ENCODE measurements around the gene DAGLA.
"Not testable (repeated sequence)": the region's sequence is repeated elsewhere in the genome, so short reads cannot be mapped to it uniquely, and the experiment has no call there.

The DAGLA gene

GRCh38 chr11:61655266-61656159 lies 24.7 kb upstream of the DAGLA start:
- H3K4me1 Mint-ChIP-seq (ENCODE audit: low read depth); DNase-seq (ENCODE audit: low spot score); H3K36me3 Mint-ChIP-seq (ENCODE audit: low read depth); H3K27me3 Mint-ChIP-seq (ENCODE audit: low read depth); H3K27ac Mint-ChIP-seq; H3K4me3 Mint-ChIP-seq; H3K9me3 Mint-ChIP-seq: not testable (repeated sequence)

- DNase-seq (ENCODE audit: low spot score): no peak
- peaks cover 6% of the 10 kb centered on the region for H3K27me3 Mint-ChIP-seq (ENCODE audit: low read depth)
- H3K4me3 Mint-ChIP-seq: no peak overlapping the region
- no peaks in the 10 kb centered on the region for H3K4me1 Mint-ChIP-seq (ENCODE audit: low read depth)
- no peak overlapping the region for H3K27ac Mint-ChIP-seq
- H3K36me3 Mint-ChIP-seq (ENCODE audit: low read depth): no peaks in the 10 kb centered on the region
- no peaks in the 10 kb centered on the region for H3K9me3 Mint-ChIP-seq
Observed at GRCh38 chr11:61656347-61657077, 23.7 kb upstream of the DAGLA start.

- Mint-ChIP-seq H3K36me3 (ENCODE audit: low read depth) (no peaks in the 10 kb centered on the region), H3K9me3 (no peaks in the 10 kb centered on the region), H3K27me3 (ENCODE audit: low read depth) (peaks cover 6% of the 10 kb centered on the region), H3K4me1 (ENCODE audit: low read depth) (no peaks in the 10 kb centered on the region), H3K4me3 (no peak overlapping the region), H3K27ac (no peak overlapping the region)
- no peak for DNase-seq (ENCODE audit: low spot score)
Observed at GRCh38 chr11:61657566-61658290, 22.5 kb upstream of the DAGLA start.

GRCh38 chr11:61659413-61660196 lies 20.6 kb upstream of the DAGLA start:
- Mint-ChIP-seq H3K9me3 (no peaks in the 10 kb centered on the region), H3K27ac (no peak overlapping the region), H3K4me3 (no peak overlapping the region), H3K36me3 (ENCODE audit: low read depth) (no peaks in the 10 kb centered on the region), H3K4me1 (ENCODE audit: low read depth) (no peaks in the 10 kb centered on the region), H3K27me3 (ENCODE audit: low read depth) (peaks cover 1% of the 10 kb centered on the region)
- DNase-seq (ENCODE audit: low spot score): no peak

GRCh38 chr11:61660997-61661396 lies 19.2 kb upstream of the DAGLA start:
- not testable (repeated sequence) for H3K9me3 Mint-ChIP-seq; DNase-seq (ENCODE audit: low spot score); H3K4me1 Mint-ChIP-seq (ENCODE audit: low read depth); H3K27ac Mint-ChIP-seq; H3K36me3 Mint-ChIP-seq (ENCODE audit: low read depth); H3K4me3 Mint-ChIP-seq; H3K27me3 Mint-ChIP-seq (ENCODE audit: low read depth)

GRCh38 chr11:61666684-61667297 lies 13.4 kb upstream of the DAGLA start:
- H3K4me1 Mint-ChIP-seq (ENCODE audit: low read depth): no peaks in the 10 kb centered on the region
- H3K27me3 Mint-ChIP-seq (ENCODE audit: low read depth): peaks cover 9% of the 10 kb centered on the region
- H3K27ac Mint-ChIP-seq: no peak overlapping the region
- no peak overlapping the region for H3K4me3 Mint-ChIP-seq
- H3K36me3 Mint-ChIP-seq (ENCODE audit: low read depth): no peaks in the 10 kb centered on the region
- no peaks in the 10 kb centered on the region for H3K9me3 Mint-ChIP-seq
- no peak for DNase-seq (ENCODE audit: low spot score)

GRCh38 chr11:61667684-61668305 lies 12.4 kb upstream of the DAGLA start:
- no peak overlapping the region for H3K27ac Mint-ChIP-seq
- peaks cover 9% of the 10 kb centered on the region for H3K27me3 Mint-ChIP-seq (ENCODE audit: low read depth)
- no peaks in the 10 kb centered on the region for H3K4me1 Mint-ChIP-seq (ENCODE audit: low read depth)
- no peaks in the 10 kb centered on the region for H3K9me3 Mint-ChIP-seq
- no peak overlapping the region for H3K4me3 Mint-ChIP-seq
- DNase-seq (ENCODE audit: low spot score): no peak
- no peaks in the 10 kb centered on the region for H3K36me3 Mint-ChIP-seq (ENCODE audit: low read depth)

- H3K27ac Mint-ChIP-seq: no peak overlapping the region
- no peaks in the 10 kb centered on the region for H3K9me3 Mint-ChIP-seq
- DNase-seq (ENCODE audit: low spot score): no peak
- no peaks in the 10 kb centered on the region for H3K36me3 Mint-ChIP-seq (ENCODE audit: low read depth)
- no peak overlapping the region for H3K4me3 Mint-ChIP-seq
- H3K4me1 Mint-ChIP-seq (ENCODE audit: low read depth): no peaks in the 10 kb centered on the region
- H3K27me3 Mint-ChIP-seq (ENCODE audit: low read depth): peaks cover 9% of the 10 kb centered on the region
Observed at GRCh38 chr11:61669417-61669816, 10.8 kb upstream of the DAGLA start.

- peaks cover 18% of the 10 kb centered on the region for H3K27me3 Mint-ChIP-seq (ENCODE audit: low read depth)
- H3K27ac Mint-ChIP-seq: peak overlapping the region; percentile 49
- no peaks in the 10 kb centered on the region for H3K4me1 Mint-ChIP-seq (ENCODE audit: low read depth)
- no peaks in the 10 kb centered on the region for H3K36me3 Mint-ChIP-seq (ENCODE audit: low read depth)
- no peaks in the 10 kb centered on the region for H3K9me3 Mint-ChIP-seq
- H3K4me3 Mint-ChIP-seq: no peak overlapping the region
- no peak for DNase-seq (ENCODE audit: low spot score)
Observed at GRCh38 chr11:61670626-61671025, 9.6 kb upstream of the DAGLA start.

GRCh38 chr11:61671527-61671926 lies 8.7 kb upstream of the DAGLA start:
- Mint-ChIP-seq H3K9me3 (no peaks in the 10 kb centered on the region), H3K4me3 (no peak overlapping the region), H3K36me3 (ENCODE audit: low read depth) (no peaks in the 10 kb centered on the region), H3K27me3 (ENCODE audit: low read depth) (peaks cover 23% of the 10 kb centered on the region), H3K27ac (no peak overlapping the region), H3K4me1 (ENCODE audit: low read depth) (no peaks in the 10 kb centered on the region)
- DNase-seq (ENCODE audit: low spot score): no peak

GRCh38 chr11:61673946-61674467 lies 6.2 kb upstream of the DAGLA start:
- not testable (repeated sequence) for H3K36me3 Mint-ChIP-seq (ENCODE audit: low read depth); H3K4me3 Mint-ChIP-seq; H3K27ac Mint-ChIP-seq; H3K4me1 Mint-ChIP-seq (ENCODE audit: low read depth); DNase-seq (ENCODE audit: low spot score); H3K9me3 Mint-ChIP-seq
- H3K27me3 Mint-ChIP-seq (ENCODE audit: low read depth): peaks cover 32% of the 10 kb centered on the region

- H3K27me3 Mint-ChIP-seq (ENCODE audit: low read depth): peaks cover 27% of the 10 kb centered on the region
Observed at GRCh38 chr11:61675826-61676225, 4.4 kb upstream of the DAGLA start.

GRCh38 chr11:61679296-61679695 lies 895 bp upstream of the DAGLA start:
- Mint-ChIP-seq H3K27me3 (ENCODE audit: low read depth) (peaks cover 27% of the 10 kb centered on the region), H3K4me3 (no peak overlapping the region), H3K4me1 (ENCODE audit: low read depth) (peaks cover 2% of the 10 kb centered on the region), H3K27ac (no peak overlapping the region), H3K9me3 (no peaks in the 10 kb centered on the region), H3K36me3 (ENCODE audit: low read depth) (no peaks in the 10 kb centered on the region)
- DNase-seq (ENCODE audit: low spot score): no peak

More at GRCh38 chr11:61675826-61676225, 4.4 kb upstream of the DAGLA start:
- no peak for DNase-seq (ENCODE audit: low spot score)
- Mint-ChIP-seq H3K36me3 (ENCODE audit: low read depth) (no peaks in the 10 kb centered on the region), H3K4me1 (ENCODE audit: low read depth) (peaks cover 1% of the 10 kb centered on the region), H3K4me3 (no peak overlapping the region), H3K27ac (no peak overlapping the region), H3K9me3 (no peaks in the 10 kb centered on the region)
